GM12874 (cell line): ENCODE measurements around the gene HTR4.

Experiments
- CTCF ChIP-seq: IDR thresholded peaks from 2 replicates; pipeline ENCODE4 v1.5.1; 2011; ENCODE audit warnings: low read depth, mild to moderate bottlenecking, control low read depth, low read length, moderate library complexity; ENCODE audit not compliant: insufficient read depth

Gene HTR4

GRCh38 chr5:148659641-148660345 lies 5.5 kb upstream of the HTR4 start:
- TF ChIP-seq CTCF = no peak

GRCh38 chr5:148653291-148653835 lies 964 bp downstream of the HTR4 start:
- TF ChIP-seq CTCF = no peak

- TF ChIP-seq CTCF = no peak
These were observed 2.8 kb downstream of the HTR4 start for GRCh38 chr5:148651528-148651927.

GRCh38 chr5:148645527-148645926 lies 8.8 kb downstream of the HTR4 start:
- TF ChIP-seq CTCF = no peak

GRCh38 chr5:148641735-148642134 lies 12.6 kb downstream of the HTR4 start:
- no peak for TF ChIP-seq CTCF

GRCh38 chr5:148640471-148640870 lies 13.9 kb downstream of the HTR4 start:
- TF ChIP-seq CTCF = no peak

- TF ChIP-seq CTCF = no peak
These were observed 15.2 kb downstream of the HTR4 start for GRCh38 chr5:148639081-148639480.
